Activated T-helper 2 cell treated with anti-CD3 and anti-CD28 coated beads, Interferon-gamma antibody, Interleukin-2, Interleukin-4, amounts not matched to agents 10 μg/mL and 5 μg/mL and 100 μg/mL, durations not matched to agents 14 hours and 24 hours and 36 hours (primary cell): Measurements from ENCODE around the gene RRAGC. TPM values are rescaled to one million over a fixed set of nuclear protein-coding genes. Genes with fewer than 3 reads are reported as not detected.
"Not testable (repeated sequence)": the region's sequence is repeated elsewhere in the genome, so short reads cannot be mapped to it uniquely, and the experiment has no call there.

Experiments used
- DNase-seq: peaks from one replicate; pipeline ENCODE4 v3.0.0; 2021; ENCODE audit warnings: low spot score
- H3K27ac Mint-ChIP-seq: one replicate; pipeline ENCODE4 v1.8.0; 2021; ENCODE audit warnings: mixed read lengths
- H3K27me3 Mint-ChIP-seq: one replicate; pipeline ENCODE4 v1.8.0; 2021; ENCODE audit warnings: low read depth, mixed read lengths
- H3K36me3 Mint-ChIP-seq: one replicate; pipeline ENCODE4 v1.8.0; 2021; ENCODE audit warnings: low read depth, mixed read lengths
- H3K4me1 Mint-ChIP-seq: one replicate; pipeline ENCODE4 v1.8.0; 2021; ENCODE audit warnings: low read depth, mixed read lengths
- H3K4me3 Mint-ChIP-seq: one replicate; pipeline ENCODE4 v1.8.0; 2021; ENCODE audit warnings: low read depth, mild to moderate bottlenecking, moderate library complexity, mixed read lengths
- H3K9me3 Mint-ChIP-seq: one replicate; pipeline ENCODE4 v1.8.0; 2021; ENCODE audit warnings: mixed read lengths
- intact Hi-C: fragments of 100-400 bp; cut with micrococcal nuclease; formaldehyde crosslinking; loops from one replicate; pipeline ENCODE4 v1.15.1; 2023
- total RNA-seq: library from RNA; stranded (reverse); gene quantifications from 2 replicates; pipeline ENCODE4 v1.2.3, GENCODE V29; 2022

RRAGC gene
- total RNA-seq, 1 donor from 2014 or later, result 13.3 TPM

DNA sequence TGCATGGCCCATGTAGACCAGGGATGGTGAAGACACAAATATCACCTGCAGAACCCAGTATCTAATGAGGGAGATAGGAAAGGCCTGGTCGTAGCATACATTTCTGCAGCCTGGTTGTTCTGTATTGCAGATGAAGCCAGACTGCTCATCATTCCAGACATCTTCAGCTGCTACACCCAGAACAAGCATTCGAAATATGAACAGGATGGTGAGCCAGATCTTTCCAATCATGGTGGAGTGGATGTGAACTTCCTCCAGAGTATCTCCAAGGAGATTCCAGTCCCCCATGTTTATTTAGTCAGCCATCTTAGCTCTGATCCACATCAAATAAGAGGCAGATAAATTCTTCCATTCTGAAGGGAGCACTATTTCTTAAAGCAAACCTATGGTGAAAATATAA, 16.2 kb upstream of the RRAGC start:
- Mint-ChIP-seq H3K4me1 (peaks cover 26% of the 10 kb centered on the region), H3K4me3 (no peak overlapping the region), H3K27me3 (no peaks in the 10 kb centered on the region)

DNA sequence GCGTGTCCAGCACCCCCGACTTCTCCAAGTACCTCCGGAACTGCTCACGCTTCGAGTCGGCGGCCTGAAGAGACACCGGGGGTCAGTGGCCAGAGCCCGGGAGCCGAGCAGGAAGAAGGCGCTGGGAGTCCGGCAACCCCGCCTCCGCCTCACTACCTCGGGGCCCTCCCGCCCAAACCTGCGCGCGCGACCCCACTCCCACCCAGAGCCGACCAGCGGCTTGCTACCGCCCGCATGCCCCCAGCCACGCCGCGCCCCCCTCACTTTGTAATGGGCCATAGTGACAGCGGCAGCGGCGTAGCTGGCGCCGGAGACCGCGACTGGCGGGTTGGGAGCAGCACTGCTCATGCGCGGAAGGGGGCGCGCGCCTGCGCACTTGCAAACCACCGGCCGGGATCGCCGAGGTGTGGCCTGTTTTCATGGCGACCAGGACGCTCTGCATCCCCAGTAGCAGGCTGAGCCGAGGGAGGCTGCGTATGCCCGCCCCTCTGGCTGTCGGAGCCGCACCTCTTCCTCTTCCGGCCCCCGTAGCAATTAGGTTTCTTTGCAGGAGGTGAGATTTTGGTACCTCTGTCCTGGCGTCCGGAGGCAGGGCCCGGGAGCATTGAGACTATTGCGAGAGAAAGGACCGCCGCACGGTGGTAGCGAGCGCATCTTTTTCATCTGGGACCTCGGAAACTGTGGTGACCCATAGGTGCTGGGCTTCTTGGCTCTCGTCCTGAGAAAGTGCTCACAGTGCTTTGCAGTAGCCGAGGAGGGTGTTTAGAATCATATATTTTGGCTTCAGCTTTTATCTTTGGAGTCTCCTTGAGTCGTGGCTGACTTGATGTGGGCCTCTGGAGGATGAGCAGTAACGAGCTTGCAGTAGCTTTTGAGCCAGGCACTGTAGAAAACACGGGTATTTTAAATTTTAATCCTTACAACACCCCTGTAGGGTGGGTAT, 13.7 kb upstream of the RRAGC start, which contains the start of gene MYCBP:
Gene MYCBP, minus strand, starts transcription at position 322 of the 943 bp plus-strand sequence. Its CDS starts 43 bp downstream, at position 279.
- intact Hi-C loops, result loop anchor here (1.0 to 5.0 kb wide), 2 partner anchors 14 to 119 kb away; partner anchors contain the start of genes AKIRIN1 and RRAGC
- Mint-ChIP-seq H3K27me3 (no peaks in the 10 kb centered on the region), H3K36me3 (peaks cover 11% of the 10 kb centered on the region), H3K4me3 (peak within 1 kb of the TSS; percentile 88), H3K4me1 (peaks cover 29% of the 10 kb centered on the region), H3K9me3 (no peaks in the 10 kb centered on the region), H3K27ac (peak within 1 kb of the TSS; percentile 75)
- DNase-seq, result peak; percentile 98

More for the DNA sequence above, 16.2 kb upstream of the RRAGC start:
- no peak for DNase-seq
- intact Hi-C loops, result no loop called here
- H3K27ac Mint-ChIP-seq, result no peak overlapping the region
- H3K9me3 Mint-ChIP-seq, result no peaks in the 10 kb centered on the region
- H3K36me3 Mint-ChIP-seq, result peaks cover 6% of the 10 kb centered on the region

DNA sequence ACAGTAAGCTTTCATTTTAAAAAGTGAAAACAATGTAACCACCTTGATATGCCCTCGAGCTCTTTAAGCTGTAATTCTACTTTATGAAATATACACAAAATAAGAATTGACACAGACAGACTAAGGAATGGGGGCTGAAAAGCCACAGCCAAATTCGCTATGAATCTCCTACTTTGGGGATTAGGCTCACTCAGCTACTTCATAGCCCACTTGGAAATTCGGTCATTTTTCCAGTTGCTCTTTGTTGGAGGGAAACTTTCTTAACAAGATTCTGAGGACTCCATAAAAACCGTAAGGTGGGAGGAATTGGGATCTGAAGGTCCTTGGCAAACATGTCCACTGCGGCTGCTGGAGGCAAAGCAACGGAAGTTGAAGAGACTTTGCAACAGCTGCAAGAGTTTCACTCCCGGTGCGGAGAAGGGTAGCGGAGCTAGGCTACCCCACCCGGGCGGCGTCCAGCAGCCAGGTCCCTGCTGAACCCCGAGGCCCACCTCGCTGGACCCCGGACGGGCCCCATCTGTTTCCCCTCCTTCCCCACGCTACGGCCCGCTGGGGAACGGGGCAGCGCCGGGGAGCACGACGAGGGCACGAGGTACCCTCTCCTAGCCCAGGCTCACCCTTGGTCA, 12.9 kb upstream of the RRAGC start:
- peak; percentile 33 for DNase-seq
- Mint-ChIP-seq H3K36me3 (peaks cover 17% of the 10 kb centered on the region), H3K27ac (peak overlapping the region; percentile 75), H3K4me1 (peaks cover 29% of the 10 kb centered on the region), H3K9me3 (no peaks in the 10 kb centered on the region), H3K27me3 (no peaks in the 10 kb centered on the region), H3K4me3 (peak overlapping the region; percentile 88)
- intact Hi-C loops, result loop anchor here (1.0 to 5.0 kb wide), 2 partner anchors 13 to 120 kb away; partner anchors contain the start of genes AKIRIN1 and RRAGC

DNA sequence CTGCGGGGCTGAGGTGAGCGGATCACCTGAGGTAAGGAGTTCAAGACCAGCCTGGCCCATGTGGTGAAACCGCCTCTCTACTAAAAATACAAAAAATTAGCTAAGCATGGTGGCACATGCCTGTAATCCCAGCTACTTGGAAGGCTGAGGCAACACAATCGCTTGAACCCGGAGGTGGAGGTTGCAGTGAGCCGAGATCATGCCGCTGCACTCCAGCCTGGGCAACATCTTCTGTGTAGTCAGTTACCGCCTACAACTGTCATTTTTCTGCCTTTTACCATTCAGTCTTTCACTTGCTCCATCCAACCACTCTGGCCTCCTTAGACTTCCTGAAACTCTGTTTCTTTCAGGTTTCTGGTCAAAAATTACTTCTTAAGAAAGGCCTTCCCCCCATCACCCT, 11.4 kb upstream of the RRAGC start:
- H3K27ac Mint-ChIP-seq, result peak overlapping the region; percentile 35
- H3K4me1 Mint-ChIP-seq, result peaks cover 32% of the 10 kb centered on the region
- intact Hi-C loops, result loop anchor here (5.0 kb wide), 1 partner anchor 121 kb away; the partner anchor contains the start of gene AKIRIN1
- H3K9me3 Mint-ChIP-seq, result no peaks in the 10 kb centered on the region
- H3K36me3 Mint-ChIP-seq, result peaks cover 24% of the 10 kb centered on the region
- no peaks in the 10 kb centered on the region for H3K27me3 Mint-ChIP-seq
- H3K4me3 Mint-ChIP-seq, result peak overlapping the region; percentile 45
- no peak for DNase-seq

DNA sequence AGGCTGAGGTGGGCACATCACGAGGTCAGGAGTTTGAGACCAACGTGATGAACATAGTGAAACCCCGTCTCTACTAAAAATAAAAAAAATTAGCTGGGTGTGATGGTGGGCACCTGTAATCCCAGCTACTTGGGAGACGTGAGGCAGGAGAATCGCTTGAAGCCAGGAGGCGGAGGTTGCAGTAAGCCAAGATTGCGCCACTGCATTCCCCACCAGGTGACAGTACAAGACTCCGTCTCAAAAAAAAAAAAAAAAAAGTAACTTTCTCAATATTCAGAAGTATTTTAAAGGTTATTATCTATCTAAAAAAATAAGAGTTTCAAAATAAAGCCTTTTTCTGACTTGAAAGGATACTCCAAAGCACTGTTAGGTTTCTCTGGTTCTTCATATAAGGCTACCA, 7.6 kb upstream of the RRAGC start:
- Mint-ChIP-seq H3K9me3 (no peaks in the 10 kb centered on the region), H3K4me1 (peaks cover 22% of the 10 kb centered on the region), H3K27ac (no peak overlapping the region), H3K36me3 (peaks cover 55% of the 10 kb centered on the region), H3K4me3 (no peak overlapping the region), H3K27me3 (no peaks in the 10 kb centered on the region)
- intact Hi-C loops, result no loop called here
- DNase-seq, result no peak

DNA sequence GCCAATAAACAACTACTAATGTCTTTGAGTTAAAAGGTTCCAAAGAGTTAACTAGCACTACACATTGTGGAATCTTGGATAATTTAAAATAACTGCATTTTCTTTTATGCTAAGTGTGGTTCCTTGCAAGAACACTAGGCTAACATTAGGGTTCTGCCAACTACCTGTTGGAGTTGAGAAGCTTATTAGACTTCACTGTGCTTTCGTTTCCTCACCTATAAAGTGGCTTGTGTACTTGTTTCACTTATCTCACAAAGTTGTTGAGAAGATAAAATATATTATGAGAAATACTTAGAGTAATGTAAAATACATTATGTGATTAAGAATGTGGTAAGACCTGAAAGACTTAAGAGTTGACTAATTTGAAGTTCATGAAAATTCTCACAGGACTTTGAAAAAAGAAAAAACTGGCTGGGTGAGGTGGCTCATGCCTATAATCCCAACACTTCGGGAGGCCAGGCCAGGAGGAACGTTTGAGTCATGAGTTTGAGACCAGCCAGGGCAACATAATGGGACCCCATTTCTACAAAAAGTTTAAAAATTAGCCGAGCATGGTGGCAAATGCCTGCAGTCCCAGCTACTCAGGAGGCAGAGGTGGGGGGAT, 5.6 kb upstream of the RRAGC start:
- Mint-ChIP-seq H3K4me3 (no peak overlapping the region), H3K4me1 (peaks cover 18% of the 10 kb centered on the region), H3K27me3 (no peaks in the 10 kb centered on the region), H3K27ac (no peak overlapping the region), H3K36me3 (peaks cover 50% of the 10 kb centered on the region), H3K9me3 (no peaks in the 10 kb centered on the region)
- DNase-seq, result no peak
- intact Hi-C loops, result no loop called here

DNA sequence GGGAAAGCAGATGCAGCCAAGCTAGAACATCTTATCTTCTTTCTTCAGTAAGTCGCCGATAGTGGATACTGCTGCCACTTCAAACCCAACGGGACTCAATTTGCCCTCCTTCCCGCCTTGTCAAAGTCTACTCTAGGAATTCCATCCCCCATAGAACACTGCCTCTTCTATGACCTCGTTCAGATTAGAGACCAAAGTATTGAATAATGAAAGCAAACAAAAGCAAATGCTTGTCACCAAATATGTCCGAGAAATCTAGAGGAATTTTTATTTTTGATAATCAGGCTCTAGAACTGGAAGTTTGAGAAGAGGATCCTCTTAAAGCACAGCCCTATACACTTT, 853 bp upstream of the RRAGC start:
- Mint-ChIP-seq H3K4me3 (peak overlapping the region; percentile 91), H3K27ac (no peak overlapping the region), H3K9me3 (no peaks in the 10 kb centered on the region), H3K4me1 (peaks cover 23% of the 10 kb centered on the region), H3K27me3 (no peaks in the 10 kb centered on the region), H3K36me3 (peaks cover 43% of the 10 kb centered on the region)
- DNase-seq, result no peak
- intact Hi-C loops, result no loop called here

DNA sequence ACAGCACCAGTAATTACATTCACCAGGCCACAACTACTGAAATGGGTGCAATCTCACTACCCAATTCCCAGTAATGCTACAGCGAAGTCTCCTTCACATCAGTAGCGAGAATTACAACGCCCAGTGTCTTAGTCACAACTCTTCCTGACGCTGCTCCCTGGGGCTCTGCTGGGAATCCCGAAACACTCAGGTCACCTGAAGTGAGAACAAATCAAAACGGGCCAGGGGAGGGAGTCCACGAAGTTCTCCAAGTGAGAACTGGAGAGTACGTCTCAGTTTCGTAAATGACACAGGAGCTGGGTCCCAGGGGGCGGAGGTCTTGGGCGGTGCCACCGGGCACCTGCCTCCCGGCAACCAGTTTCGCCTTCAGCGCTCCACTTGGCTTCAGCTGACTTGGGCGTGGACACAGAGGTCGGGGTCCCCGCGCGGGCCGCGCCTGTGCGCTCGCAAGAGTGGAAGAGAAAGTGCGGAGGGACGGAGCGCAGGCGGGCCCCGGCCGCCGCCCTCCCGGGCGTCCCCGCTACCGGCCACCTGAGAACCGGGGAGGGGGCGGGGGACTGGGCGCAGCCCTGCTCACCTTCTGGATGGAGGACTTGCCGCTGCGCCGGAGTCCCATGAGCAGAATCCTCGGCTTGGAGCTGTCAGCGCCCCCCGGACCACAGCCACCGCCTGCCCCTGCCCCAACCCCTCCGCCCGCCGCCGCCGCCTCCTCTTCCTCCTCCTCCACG, 575 bp downstream of the RRAGC start:
- peaks cover 23% of the 10 kb centered on the region for H3K4me1 Mint-ChIP-seq
- peaks cover 40% of the 10 kb centered on the region for H3K36me3 Mint-ChIP-seq
- no peaks in the 10 kb centered on the region for H3K27me3 Mint-ChIP-seq
- H3K9me3 Mint-ChIP-seq, result no peaks in the 10 kb centered on the region
- H3K27ac Mint-ChIP-seq, result peak overlapping the region; percentile 82
- intact Hi-C loops, result loop anchor here (1.0 to 10.0 kb wide), 3 partner anchors 14 to 1264 kb away; partner anchors contain the start of genes GNL2 and MYCBP
- DNase-seq, result peak; percentile 53
- peak overlapping the region; percentile 92 for H3K4me3 Mint-ChIP-seq

DNA sequence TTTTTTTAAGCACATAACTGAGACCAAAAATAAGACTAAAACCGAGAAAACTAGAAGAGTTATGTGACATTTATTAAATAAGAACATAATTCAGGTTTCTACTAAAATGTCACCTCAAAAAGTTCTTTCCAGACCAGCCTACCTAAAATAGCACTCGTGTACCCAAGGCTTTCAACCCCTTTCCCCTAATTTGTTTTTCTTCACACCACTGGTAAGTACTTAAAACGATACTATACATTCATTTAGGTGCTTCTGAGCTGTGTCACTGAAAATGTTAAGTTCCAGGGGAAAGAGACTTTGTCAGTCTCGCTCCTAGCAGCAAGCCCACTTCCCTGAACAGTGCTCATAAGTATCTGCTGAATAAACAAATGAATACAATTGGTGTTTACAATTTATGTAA, 6.8 kb downstream of the RRAGC start:
- Mint-ChIP-seq H3K4me3 (no peak overlapping the region), H3K4me1 (peaks cover 13% of the 10 kb centered on the region), H3K27me3 (no peaks in the 10 kb centered on the region), H3K36me3 (peaks cover 47% of the 10 kb centered on the region), H3K9me3 (no peaks in the 10 kb centered on the region), H3K27ac (peak overlapping the region; percentile 18)
- intact Hi-C loops, result loop anchor here (10.0 kb wide), 1 partner anchor 1258 kb away; the partner anchor contains the start of gene GNL2
- DNase-seq, result no peak

DNA sequence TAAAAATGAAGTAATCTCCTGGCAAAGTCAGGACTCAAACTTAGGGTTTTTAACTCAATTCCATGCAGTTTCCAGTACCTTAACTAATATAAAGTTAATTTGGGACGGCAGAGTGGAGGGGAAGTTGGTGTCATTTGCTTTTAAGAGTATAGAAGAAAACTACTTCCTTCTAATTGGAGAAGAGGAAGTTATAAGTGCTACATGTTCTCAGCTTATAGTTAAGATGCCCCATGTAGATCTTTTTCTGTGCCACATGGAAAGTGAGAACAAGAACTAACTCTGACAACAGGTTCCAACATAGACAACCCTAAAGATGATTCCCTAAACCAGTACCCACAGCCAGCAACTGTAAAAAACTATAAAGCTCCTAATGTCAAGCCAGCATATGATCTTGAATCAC, 11.5 kb downstream of the RRAGC start:
- no peak for DNase-seq
- Mint-ChIP-seq H3K4me3 (no peak overlapping the region), H3K27me3 (no peaks in the 10 kb centered on the region), H3K9me3 (no peaks in the 10 kb centered on the region), H3K36me3 (peaks cover 59% of the 10 kb centered on the region), H3K27ac (no peak overlapping the region), H3K4me1 (peaks cover 9% of the 10 kb centered on the region)
- intact Hi-C loops, result no loop called here

DNA sequence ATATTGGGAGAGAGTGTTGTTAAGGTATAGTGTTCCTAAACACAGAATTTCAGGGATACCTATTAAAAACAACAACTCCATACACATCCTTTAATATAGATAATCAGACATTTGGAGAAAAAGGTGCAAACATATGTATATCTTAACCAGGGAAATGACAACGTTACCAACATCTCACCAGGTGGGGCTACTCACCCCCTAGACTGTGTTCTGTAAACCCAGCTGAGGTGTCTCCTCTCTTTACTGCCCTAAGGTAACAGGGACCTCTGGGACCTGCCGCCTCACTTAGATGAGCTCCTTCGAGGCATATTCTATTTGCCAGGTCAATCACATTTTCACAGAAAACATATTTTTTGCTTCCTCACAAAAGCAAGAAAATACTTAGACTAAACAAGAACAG, 13.4 kb downstream of the RRAGC start:
- peaks cover 50% of the 10 kb centered on the region for H3K36me3 Mint-ChIP-seq
- no peak overlapping the region for H3K4me3 Mint-ChIP-seq
- no peak overlapping the region for H3K27ac Mint-ChIP-seq
- intact Hi-C loops, result no loop called here
- no peaks in the 10 kb centered on the region for H3K9me3 Mint-ChIP-seq
- H3K27me3 Mint-ChIP-seq, result no peaks in the 10 kb centered on the region
- DNase-seq, result no peak
- no peaks in the 10 kb centered on the region for H3K4me1 Mint-ChIP-seq

DNA sequence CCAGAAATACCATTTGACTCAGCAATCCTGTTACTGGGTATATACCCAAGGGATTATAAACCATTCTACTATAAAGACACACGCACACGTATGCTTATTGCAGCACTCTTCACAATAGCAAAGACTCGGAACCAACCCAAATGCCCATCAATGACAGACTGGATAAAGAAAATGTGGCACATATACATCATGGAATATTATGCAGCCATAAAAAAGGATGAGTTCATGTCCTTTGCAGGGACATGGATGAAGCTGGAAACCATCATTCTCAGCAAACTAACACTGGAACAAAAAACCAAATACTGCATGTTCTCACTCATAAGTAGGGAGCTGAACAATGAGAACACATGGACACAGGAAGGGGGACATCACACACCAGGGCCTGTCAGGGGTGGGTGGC, 14.5 kb downstream of the RRAGC start:
- H3K27me3 Mint-ChIP-seq, DNase-seq, H3K27ac Mint-ChIP-seq, H3K4me1 Mint-ChIP-seq, H3K9me3 Mint-ChIP-seq, intact Hi-C loops, H3K4me3 Mint-ChIP-seq: not testable (repeated sequence)
- peaks cover 47% of the 10 kb centered on the region for H3K36me3 Mint-ChIP-seq
